Endothelial cell of umbilical vein (primary cell): ENCODE results near the gene FAM174B. TPM values are rescaled to one million over a fixed set of nuclear protein-coding genes. Genes with fewer than 3 reads are reported as not detected.

ENCODE experiments used
- BruUV-seq: library from RNA; stranded (reverse); fragments of 400-500 nt; replicated peaks from 2 replicates; lab custom pipeline; 2021; lab: Mats Ljungman, UMichigan
- CTCF ChIA-PET: fragments of 300-600, 350-600 bp; sonication (Branson Sonifier 250); formaldehyde crosslinking; loops from one replicate; lab custom pipeline; 2021; ENCODE audit warnings: antibody characterized with exemption, inconsistent platforms; lab: Charles Lee
- POLR2A ChIA-PET: fragments of 300-600, 350-600 bp; sonication (Branson Sonifier 250); formaldehyde crosslinking; loops from one replicate; lab custom pipeline; 2021; ENCODE audit warnings: antibody characterized with exemption, inconsistent platforms; lab: Charles Lee
- DNase-seq: peaks from one replicate; pipeline ENCODE4 v3.0.0-alpha.2; 2011; ENCODE audit warnings: low read depth, low spot score
- FAIRE-seq: peaks from 2 replicates; lab custom pipeline; 2011; peaks lifted over from hg19 to GRCh38; lab: Jason Lieb, UNC
- H2AFZ ChIP-seq: 2 replicates; pipeline ENCODE4 v1.6.0; 2012; ENCODE audit warnings: low read depth, low read length, control low read depth, inconsistent platforms
- H3K27ac ChIP-seq: 2 replicates; pipeline ENCODE4 v1.5.1; 2011; ENCODE audit warnings: low read depth, mild to moderate bottlenecking, control low read depth, low read length, moderate library complexity; ENCODE audit not compliant: insufficient read depth
- H3K27me3 ChIP-seq, 2 experiments: 2 replicates each; pipeline versions ENCODE4 v1.6.0 to v1.6.1; 2011; ENCODE audit warnings: low read length in 2 of 2, mixed read lengths in 1 of 2; ENCODE audit not compliant: control insufficient read depth in 2 of 2, insufficient read depth in 2 of 2
- H3K36me3 ChIP-seq, 2 experiments: 2 replicates in 1 of 2; 3 replicates in 1 of 2; pipeline ENCODE4 v1.5.1; 2011; ENCODE audit warnings: low read length in 2 of 2, mild to moderate bottlenecking in 1 of 2, moderate library complexity in 1 of 2; ENCODE audit not compliant: control insufficient read depth in 2 of 2, insufficient read depth in 2 of 2; ENCODE audit errors: extremely low read depth in 1 of 2
- H3K4me1 ChIP-seq: 3 replicates; pipeline ENCODE4 v1.5.1; 2011; ENCODE audit warnings: mild to moderate bottlenecking, low read length; ENCODE audit not compliant: control insufficient read depth, insufficient read depth; ENCODE audit errors: extremely low read depth
- H3K4me2 ChIP-seq: 2 replicates; pipeline ENCODE4 v1.6.1; 2011; ENCODE audit warnings: low read length, control low read depth, mixed read lengths; ENCODE audit not compliant: insufficient read depth
- H3K4me3 ChIP-seq, 3 experiments: fragments of 200-600 bp in 1 of 3; sonication (generic), shearing (Covaris generic) in 1 of 3; replicated peaks in 1 of 3; 2 replicates each; pipeline ENCODE4 v1.5.1; 2011 to 2016; ENCODE audit warnings: control low read depth in 3 of 3, low read length in 3 of 3, mild to moderate bottlenecking in 2 of 3, inconsistent platforms in 1 of 3, low read depth in 1 of 3, moderate library complexity in 1 of 3; ENCODE audit not compliant: insufficient read depth in 1 of 3
- H3K79me2 ChIP-seq: 2 replicates; pipeline ENCODE4 v1.6.0; 2012; ENCODE audit warnings: low read length, inconsistent platforms; ENCODE audit not compliant: control insufficient read depth, insufficient read depth
- H3K9ac ChIP-seq: replicated peaks from 2 replicates; pipeline ENCODE3; 2011; ENCODE audit warnings: low read length, control low read depth; ENCODE audit not compliant: insufficient read depth; ENCODE audit errors: extremely low read depth
- H3K9me1 ChIP-seq: replicated peaks from 3 replicates; pipeline ENCODE4 v1.6.0; 2011; ENCODE audit warnings: mild to moderate bottlenecking, low read length; ENCODE audit not compliant: control insufficient read depth, insufficient read depth; ENCODE audit errors: extremely low read depth
- H3K9me3 ChIP-seq: replicated peaks from 2 replicates; pipeline ENCODE4 v1.5.1; 2012; ENCODE audit warnings: low read length, inconsistent platforms; ENCODE audit not compliant: control insufficient read depth, insufficient read depth
- H4K20me1 ChIP-seq: replicated peaks from 2 replicates; pipeline ENCODE3; 2011; ENCODE audit warnings: mild to moderate bottlenecking, low read length; ENCODE audit not compliant: control insufficient read depth, insufficient read depth; ENCODE audit errors: extremely low read depth
- CTCF ChIP-seq, 2 donors: IDR thresholded peaks; 1 replicate in 1 of 2; 2 replicates in 1 of 2; pipeline ENCODE4 v1.5.1; 2011; ENCODE audit warnings: low read length in 2 of 2, mild to moderate bottlenecking in 2 of 2, moderate library complexity in 2 of 2, control low read depth in 1 of 2, inconsistent platforms in 1 of 2, low read depth in 1 of 2; ENCODE audit not compliant: insufficient read depth in 1 of 2; ENCODE audit errors: extremely low read depth in 1 of 2
- EZH2 ChIP-seq: IDR thresholded peaks from 2 replicates; pipeline ENCODE4 v1.6.1; 2012; ENCODE audit warnings: borderline replicate concordance, low read depth, mild to moderate bottlenecking, moderate library complexity, low read length, inconsistent platforms; ENCODE audit not compliant: severe bottlenecking
- FOS ChIP-seq: IDR thresholded peaks from 2 replicates; pipeline ENCODE4 v1.6.1; 2011; ENCODE audit warnings: mild to moderate bottlenecking, low read length, moderate library complexity, borderline replicate concordance; ENCODE audit not compliant: insufficient read depth
- GATA2 ChIP-seq: IDR thresholded peaks from 2 replicates; pipeline ENCODE4 v1.7.0; 2011; ENCODE audit warnings: low read depth, mild to moderate bottlenecking, moderate library complexity, mixed read lengths, low read length; ENCODE audit not compliant: insufficient read length, insufficient read depth
- JUN ChIP-seq: IDR thresholded peaks from 2 replicates; pipeline ENCODE4 v1.6.1; 2011; ENCODE audit warnings: borderline replicate concordance, low read depth; ENCODE audit not compliant: insufficient read length, insufficient read depth
- MAX ChIP-seq: IDR thresholded peaks from 2 replicates; pipeline ENCODE4 v1.6.1; 2011; ENCODE audit not compliant: insufficient read depth, insufficient read length
- MYC ChIP-seq: IDR thresholded peaks from one replicate; pipeline ENCODE4 v1.6.1; 2011; ENCODE audit warnings: mild to moderate bottlenecking, low read depth, low read length
- POLR2A ChIP-seq: IDR thresholded peaks from 2 replicates; pipeline ENCODE4 v1.6.1; 2012; ENCODE audit warnings: low read depth, mild to moderate bottlenecking, control low read depth, low read length
- POLR2AphosphoS5 ChIP-seq: IDR thresholded peaks from 2 replicates; pipeline ENCODE4 v1.6.1; 2012; ENCODE audit warnings: low read depth, mild to moderate bottlenecking, control low read depth, low read length, moderate library complexity; ENCODE audit not compliant: insufficient read depth
- dilution Hi-C: fragments of 300-500 bp; cut with MboI; formaldehyde crosslinking; loops from one replicate; pipeline ENCODE4 v1.15.0; 2019; ENCODE audit warnings: low sequenced_read_pairs; ENCODE audit not compliant: extremely low pct_ligation_motif_present
- intact Hi-C: fragments of 100-400 bp; cut with micrococcal nuclease; formaldehyde crosslinking; loops from one replicate; pipeline ENCODE4 v1.10.0; 2022
- polyA plus RNA-seq, 4 experiments: library from polyadenylated mRNA; depleted of rRNA in 3 of 4; stranded (reverse) in 3 of 4; unstranded in 1 of 4; fragments of >200 nt; gene quantifications; 2 replicates each; pipeline versions ENCODE4 v1.2.1 to v1.2.3, GENCODE V29; 2011 to 2012; ENCODE audit warnings: missing spikeins in 1 of 4
- total RNA-seq: library from RNA; stranded (reverse); gene quantifications from 2 replicates; pipeline ENCODE4 v1.2.3, GENCODE V29; 2021

Gene FAM174B
- total and polyA plus RNA-seq, 2 donors (not counting 3 experiments of a cell fraction or from before 2014, with no cell fraction given) = 25.9 to 30.2 TPM

DNA sequence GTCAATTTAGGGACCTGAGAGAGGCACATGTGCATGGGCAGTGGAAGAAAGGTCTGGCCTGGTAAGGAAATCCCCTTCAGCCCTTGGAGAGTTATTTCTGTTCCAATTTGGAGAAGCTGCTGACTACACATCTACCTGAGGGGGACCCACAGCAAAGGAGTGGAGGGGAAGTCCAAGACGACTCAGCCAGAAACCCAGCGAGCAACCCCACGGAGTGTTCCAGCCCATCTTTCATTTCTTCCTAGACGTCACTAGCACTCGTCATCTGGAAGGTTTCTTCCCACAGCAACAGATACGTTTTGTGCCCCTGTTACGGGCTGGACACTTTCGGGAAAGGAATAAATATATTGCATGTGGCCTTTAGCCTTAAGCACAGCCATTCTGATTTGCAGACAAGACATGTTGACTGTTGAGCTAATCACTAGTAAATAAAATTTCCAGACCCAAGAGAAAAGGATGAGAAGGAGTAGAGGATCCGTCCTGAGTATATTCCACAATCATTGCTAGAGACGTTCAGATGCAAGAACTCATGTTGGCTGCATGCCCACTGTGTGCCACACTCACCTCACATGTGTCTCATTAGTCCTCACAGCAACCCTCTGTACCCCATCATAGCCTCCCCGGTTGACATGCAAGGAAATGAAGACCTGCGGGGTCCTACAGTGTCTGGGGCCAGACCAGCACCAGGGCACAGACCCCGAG, 7.8 kb upstream of the FAM174B start:
- FAIRE-seq = no peak

More for the DNA sequence above, 7.8 kb upstream of the FAM174B start:
- Histone ChIP-seq H3K36me3 (no peaks in the 10 kb centered on the region), H3K4me2 (no peak overlapping the region), H3K27me3 (no peaks in the 10 kb centered on the region), H3K9me3 (no peaks in the 10 kb centered on the region), H3K9ac (no peak overlapping the region), H4K20me1 (no peaks in the 10 kb centered on the region), H3K27ac (no peak overlapping the region), H3K79me2 (no peaks in the 10 kb centered on the region), H3K4me3 (no peak overlapping the region), H2AFZ (no peak overlapping the region), H3K4me1 (no peaks in the 10 kb centered on the region), H3K9me1 (no peaks in the 10 kb centered on the region)
- dilution Hi-C loops (no loop called here), intact Hi-C loops (no loop called here)
- ChIA-PET CTCF (interaction anchor here (1.6 kb wide), 1 partner anchor 141 kb away, joined by 5 read pairs; no protein-coding TSS in a partner anchor), POLR2A (no interaction called here)
- no peak for DNase-seq
- no peak for TF ChIP-seq FOS
- TF ChIP-seq CTCF (IDR thresholded peaks at IDR 0.05; ENCODE audit: extremely low read depth in 1 of 2, insufficient read depth in 1 of 2, low read depth in 1 of 2, low read length in 2 of 2) = no peak
- TF ChIP-seq POLR2AphosphoS5 = no peak
- TF ChIP-seq MYC = no peak
- no peak for TF ChIP-seq POLR2A
- no peak for TF ChIP-seq MAX
- TF ChIP-seq EZH2 = no peak
- no peak for TF ChIP-seq JUN
- no peak for TF ChIP-seq GATA2
- BruUV-seq = no TSS peak
